ENCODE data around the gene OSBP2.

The OSBP2 gene

GRCh38 chr22:30809086-30809485, 114.4 kb downstream of the OSBP2 start:
- no peak for DNase-seq (ENCODE audit: low spot score)

- no peak for DNase-seq (ENCODE audit: low spot score)
Measured at GRCh38 chr22:30810105-30810504, 115.4 kb downstream of the OSBP2 start.

GRCh38 chr22:30813936-30814335, 119.3 kb downstream of the OSBP2 start:
- DNase-seq (ENCODE audit: low spot score), result no peak

GRCh38 chr22:30816413-30816812, 121.7 kb downstream of the OSBP2 start:
- DNase-seq (ENCODE audit: low spot score), result no peak

- DNase-seq (ENCODE audit: low spot score), result no peak
Measured at GRCh38 chr22:30821381-30821780, 126.7 kb downstream of the OSBP2 start.

GRCh38 chr22:30821863-30822215, 127.2 kb downstream of the OSBP2 start:
- DNase-seq (ENCODE audit: low spot score), result no peak

- peak; percentile 33 for DNase-seq (ENCODE audit: low spot score)
Measured at GRCh38 chr22:30822216-30823014, 127.7 kb downstream of the OSBP2 start.

GRCh38 chr22:30823015-30823370, 128.3 kb downstream of the OSBP2 start:
- DNase-seq (ENCODE audit: low spot score), result peak; percentile 23

- DNase-seq (ENCODE audit: low spot score), result peak; percentile 36
Measured at GRCh38 chr22:30824096-30824495, 129.4 kb downstream of the OSBP2 start.

GRCh38 chr22:30824711-30825110, 130.0 kb downstream of the OSBP2 start:
- DNase-seq (ENCODE audit: low spot score), result peak; percentile 38

- no peak for DNase-seq (ENCODE audit: low spot score)
Measured at GRCh38 chr22:30825711-30826505, 131.2 kb downstream of the OSBP2 start.

GRCh38 chr22:30826670-30827355, 132.1 kb downstream of the OSBP2 start:
- no peak for DNase-seq (ENCODE audit: low spot score)

- no peak for DNase-seq (ENCODE audit: low spot score)
Measured at GRCh38 chr22:30827646-30828045, 133.0 kb downstream of the OSBP2 start.

- DNase-seq (ENCODE audit: low spot score), result no peak
Measured at GRCh38 chr22:30828187-30829155, 133.8 kb downstream of the OSBP2 start.

- no peak for DNase-seq (ENCODE audit: low spot score)
Measured at GRCh38 chr22:30829901-30830550, 135.4 kb downstream of the OSBP2 start.

- no peak for DNase-seq (ENCODE audit: low spot score)
Measured at GRCh38 chr22:30830907-30831306, 136.2 kb downstream of the OSBP2 start.

- DNase-seq (ENCODE audit: low spot score), result no peak
Measured at GRCh38 chr22:30832407-30832987, 137.8 kb downstream of the OSBP2 start.

GRCh38 chr22:30833322-30833721, 138.6 kb downstream of the OSBP2 start:
- no peak for DNase-seq (ENCODE audit: low spot score)

- no peak for DNase-seq (ENCODE audit: low spot score)
Measured at GRCh38 chr22:30837531-30837930, 142.9 kb downstream of the OSBP2 start.

GRCh38 chr22:30838111-30838510, 143.4 kb downstream of the OSBP2 start:
- DNase-seq (ENCODE audit: low spot score), result no peak

- DNase-seq (ENCODE audit: low spot score), result no peak
Measured at GRCh38 chr22:30841273-30841672, 146.6 kb downstream of the OSBP2 start.

All from left forelimb (tissue), 1 donor.